Choroid plexus epithelial cell (primary cell): ENCODE measurements around the gene ANTKMT.

ENCODE experiments used
- DNase-seq: peaks from one replicate; pipeline ENCODE4 v3.0.0-alpha.2; 2010; ENCODE audit warnings: low read depth
- H3K4me3 ChIP-seq: 2 replicates; pipeline ENCODE4 v1.5.1; 2011; ENCODE audit warnings: low read depth, mild to moderate bottlenecking, control low read depth, low read length, moderate library complexity
- CTCF ChIP-seq: conservative IDR thresholded peaks from 2 replicates; pipeline ENCODE4 v1.5.1; 2011; ENCODE audit warnings: low read depth, mild to moderate bottlenecking, control low read depth, inconsistent platforms, low read length, moderate library complexity

Gene ANTKMT

GRCh38 chr16:703406-703805, 17.5 kb upstream of the ANTKMT start:
- TF ChIP-seq CTCF, result no peak

GRCh38 chr16:704047-704446, 16.9 kb upstream of the ANTKMT start:
- no peak overlapping the region for H3K4me3 ChIP-seq
- DNase-seq, result no peak
- TF ChIP-seq CTCF, result no peak

More at GRCh38 chr16:703406-703805, 17.5 kb upstream of the ANTKMT start:
- DNase-seq, result no peak
- H3K4me3 ChIP-seq, result no peak overlapping the region

GRCh38 chr16:704552-705380, 16.2 kb upstream of the ANTKMT start:
- no peak for TF ChIP-seq CTCF
- H3K4me3 ChIP-seq, result no peak overlapping the region
- DNase-seq, result no peak

GRCh38 chr16:705431-706188, 15.3 kb upstream of the ANTKMT start, which contains the start of gene FBXL16:
TSS of gene FBXL16 (minus strand) at chr16:705801. CDS start at chr16:697405, 8,396 bp downstream.
- no peak for TF ChIP-seq CTCF
- DNase-seq, result no peak
- no peak within 1 kb of the TSS for H3K4me3 ChIP-seq

GRCh38 chr16:706189-707061, 14.5 kb upstream of the ANTKMT start:
- no peak for DNase-seq
- H3K4me3 ChIP-seq, result no peak overlapping the region
- no peak for TF ChIP-seq CTCF

- TF ChIP-seq CTCF, result no peak
- DNase-seq, result no peak
- H3K4me3 ChIP-seq, result no peak overlapping the region
Measured at GRCh38 chr16:707062-707538, 13.8 kb upstream of the ANTKMT start.
